HG03159 (cell line): ENCODE measurements around the gene NUP35.
A peak's percentile ranks its signal among the peaks of the same experiment; 100 is the strongest.

Source experiments
- ATAC-seq: cut with Tn5 transposase; IDR thresholded peaks from one replicate; pipeline ENCODE4 v1.9.1; 2021; ENCODE audit warnings: mild to moderate bottlenecking, moderate library complexity; ENCODE audit not compliant: unreplicated experiment

The NUP35 gene

GRCh38 chr2:183124222-183124956 lies at the start of gene NUP35:
TSS of gene NUP35 (plus strand) at chr2:183124443. CDS start at chr2:183124458, 15 bp downstream.
- peak; percentile 89 for ATAC-seq

GRCh38 chr2:183078163-183078463 lies 46.1 kb upstream of the NUP35 start:
- peak; percentile 31 for ATAC-seq

GRCh38 chr2:183078464-183079138 lies 45.6 kb upstream of the NUP35 start, which contains the start of gene DUSP19:
TSS of gene DUSP19 (plus strand) at chr2:183078747. CDS start at chr2:183078934, 187 bp downstream.
- peak; percentile 81 for ATAC-seq

DNA sequence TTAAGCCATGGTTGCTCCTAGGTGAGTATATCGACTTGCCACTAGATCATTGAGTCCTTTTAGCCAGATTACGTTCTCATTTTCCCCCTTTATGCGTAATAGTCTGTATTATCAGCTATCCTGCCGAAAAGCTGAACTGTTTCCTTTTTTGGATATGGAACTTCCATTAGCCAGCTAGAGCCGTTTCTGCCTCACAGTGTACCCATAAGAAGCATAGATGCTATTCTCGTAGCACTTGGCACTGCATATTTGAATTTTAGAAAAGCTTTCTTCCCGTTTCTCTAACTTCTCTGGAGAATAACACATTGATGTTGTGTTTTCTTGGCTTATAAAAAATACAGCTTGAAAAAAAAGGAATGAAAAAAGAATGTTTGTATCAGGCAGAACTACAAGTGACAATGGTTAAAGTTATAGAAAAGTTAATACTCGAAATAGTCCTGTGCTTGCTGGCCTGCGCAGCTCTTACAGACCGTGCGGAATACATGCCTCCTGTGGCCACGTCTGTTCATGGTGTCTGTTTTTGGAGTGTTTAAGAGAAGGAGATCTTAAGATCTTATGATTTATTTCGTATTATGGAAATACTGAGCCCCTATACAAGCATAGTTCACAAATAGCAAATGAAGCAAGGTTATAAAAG lies 45.0 kb upstream of the NUP35 start:
- peak; percentile 40 for ATAC-seq

DNA sequence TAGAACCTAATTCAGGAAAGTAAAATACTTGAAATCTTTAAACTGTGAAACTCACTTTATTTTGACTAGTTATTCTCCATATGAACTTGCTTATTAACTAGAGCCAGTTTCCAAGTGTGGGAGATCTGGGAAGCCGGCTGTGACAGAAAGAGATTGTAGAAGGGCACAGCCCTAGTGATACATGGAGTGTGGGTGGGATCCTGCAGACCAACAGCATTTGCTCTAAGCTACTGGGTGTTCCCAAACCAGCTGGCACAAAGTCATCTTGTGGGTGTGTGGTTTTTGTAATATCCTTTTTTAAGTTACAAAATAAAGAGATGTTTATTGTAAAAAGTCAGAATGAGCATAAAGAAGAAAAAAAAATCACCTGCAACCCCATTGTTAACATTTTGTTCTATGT lies 42.3 kb upstream of the NUP35 start:
- ATAC-seq, result no peak

DNA sequence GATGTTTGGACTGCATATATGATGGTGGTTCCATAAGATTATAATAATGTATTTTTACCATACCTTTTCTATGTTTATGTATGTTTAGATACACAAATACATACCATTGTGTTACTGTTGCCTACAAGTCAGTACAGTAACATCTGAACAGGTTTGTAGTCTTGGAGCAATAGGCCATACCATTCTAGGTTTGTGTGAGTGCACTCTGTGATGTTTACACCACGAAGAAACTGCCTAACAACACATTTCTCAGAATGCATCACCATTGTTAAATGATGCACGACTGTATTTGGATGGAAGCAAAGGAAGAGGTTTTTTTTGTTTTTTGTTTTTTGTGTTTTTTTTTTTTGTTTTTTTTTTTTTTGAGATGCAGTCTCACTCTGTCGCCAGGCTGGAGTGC lies 36.2 kb upstream of the NUP35 start:
- peak; percentile 58 for ATAC-seq

- peak; percentile 41 for ATAC-seq
Observed at GRCh38 chr2:183089192-183089851, 34.9 kb upstream of the NUP35 start.

- no peak for ATAC-seq
Observed at GRCh38 chr2:183091318-183091953, 32.8 kb upstream of the NUP35 start.

DNA sequence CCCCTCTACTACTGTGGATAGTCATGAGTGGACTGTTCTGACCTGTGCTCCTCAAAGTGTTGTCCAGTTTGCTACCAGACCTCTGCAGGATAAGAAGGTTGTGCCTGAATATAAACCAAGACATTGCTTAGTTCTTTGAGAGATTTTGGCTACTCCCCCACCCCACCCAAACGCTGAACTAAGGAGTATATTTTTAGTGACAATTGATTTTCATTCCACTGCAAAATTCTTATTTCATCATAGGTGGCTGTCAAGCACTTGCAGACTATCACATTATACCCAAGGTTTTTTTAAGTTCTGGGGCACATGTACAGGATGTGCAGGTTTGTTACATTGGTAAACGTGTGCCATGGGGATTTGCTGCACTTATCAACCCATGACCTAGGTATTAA lies 32.3 kb upstream of the NUP35 start:
- ATAC-seq, result no peak

- ATAC-seq, result peak; percentile 82
Observed at GRCh38 chr2:183093857-183094657, 30.2 kb upstream of the NUP35 start.

- no peak for ATAC-seq
Observed at GRCh38 chr2:183105402-183106134, 18.7 kb upstream of the NUP35 start.

- ATAC-seq, result no peak
Observed at GRCh38 chr2:183112577-183112976, 11.7 kb upstream of the NUP35 start.

DNA sequence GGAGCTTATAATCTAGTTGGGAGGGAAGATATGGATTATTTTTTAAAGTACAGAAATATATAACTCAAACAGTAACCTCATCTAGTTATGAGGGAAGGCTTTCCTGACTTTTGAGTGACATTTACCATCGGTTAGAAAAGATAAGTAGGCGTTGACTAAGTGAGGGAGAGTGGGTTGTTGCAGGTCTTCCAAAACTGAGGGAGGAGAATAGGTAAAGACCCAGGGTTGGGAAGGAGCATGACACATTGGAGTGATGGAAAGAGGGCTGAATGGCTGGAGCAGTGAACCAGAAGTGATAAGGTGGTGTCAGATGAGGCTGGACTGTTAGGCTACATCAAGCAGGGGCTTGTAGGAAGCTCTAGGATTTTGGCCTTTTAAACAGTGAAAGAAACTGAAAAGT lies 10.6 kb upstream of the NUP35 start:
- no peak for ATAC-seq

GRCh38 chr2:183117226-183117625 lies 7.0 kb upstream of the NUP35 start:
- ATAC-seq, result no peak

DNA sequence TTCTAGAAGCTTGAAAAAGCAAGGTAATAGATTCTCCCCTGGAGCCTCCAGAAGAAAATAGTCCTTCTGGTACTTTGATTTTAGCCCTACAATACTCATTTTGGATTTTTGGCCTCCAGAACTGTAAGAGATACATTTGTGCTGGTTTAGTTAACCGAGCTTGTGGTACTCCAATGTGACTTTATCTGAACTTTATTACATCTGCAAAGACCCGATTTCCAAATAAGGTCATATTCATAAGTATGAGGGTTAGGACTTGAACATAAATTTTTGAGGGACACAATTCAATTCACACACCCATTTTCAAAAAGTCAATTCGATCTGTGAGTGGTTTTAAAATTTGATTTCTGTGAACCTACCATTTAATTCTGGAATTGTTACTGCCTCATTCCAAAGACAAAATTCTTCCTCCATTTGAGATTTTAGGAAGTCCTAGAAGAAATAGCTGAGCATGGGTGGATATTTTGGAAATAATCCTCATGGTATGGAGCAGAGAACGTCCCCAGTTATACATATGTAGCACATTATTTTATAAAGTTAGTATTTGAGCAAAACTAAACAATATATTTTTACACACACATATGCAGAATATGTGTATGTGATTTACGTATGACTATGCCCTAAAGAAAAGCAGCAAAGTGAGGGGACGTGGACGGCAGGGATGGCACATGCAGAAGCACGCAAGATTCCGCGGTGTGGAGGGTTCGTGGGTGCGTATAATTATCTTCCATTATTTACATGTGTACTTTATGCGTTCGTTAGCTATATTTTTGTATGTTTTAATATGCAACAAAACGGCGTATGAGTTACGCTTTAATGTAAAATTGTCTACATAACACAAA lies 905 bp upstream of the NUP35 start:
- ATAC-seq, result no peak

DNA sequence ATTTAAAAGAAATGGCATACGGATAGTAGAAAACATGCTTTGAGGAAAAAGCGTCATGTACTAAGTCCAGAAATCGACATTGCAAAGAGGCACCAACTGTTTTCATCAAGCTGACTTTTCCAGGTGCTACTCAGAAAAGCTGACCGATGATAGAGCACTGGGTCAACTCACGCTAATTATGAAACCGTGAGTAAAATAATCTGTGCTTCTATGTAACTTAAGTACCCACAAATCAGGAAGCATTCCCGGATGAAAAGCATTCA lies 353 bp upstream of the NUP35 start:
- ATAC-seq, result peak; percentile 39

DNA sequence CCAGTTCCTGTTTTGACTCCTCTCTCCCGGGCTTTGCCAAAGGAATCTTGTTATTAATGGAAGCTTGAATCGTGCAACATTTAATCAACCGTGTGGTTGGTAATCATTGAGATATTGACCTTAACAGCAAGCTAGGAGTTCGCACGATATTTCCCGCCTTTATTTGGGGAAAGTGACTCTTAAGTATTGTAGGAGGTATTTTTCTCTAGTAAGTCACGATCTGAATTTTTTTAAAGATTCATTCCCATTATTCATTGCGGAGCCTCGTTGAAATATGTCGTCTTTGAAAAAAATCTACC lies 663 bp downstream of the NUP35 start:
- ATAC-seq, result no peak

GRCh38 chr2:183125659-183126341 lies 1.6 kb downstream of the NUP35 start:
- no peak for ATAC-seq

DNA sequence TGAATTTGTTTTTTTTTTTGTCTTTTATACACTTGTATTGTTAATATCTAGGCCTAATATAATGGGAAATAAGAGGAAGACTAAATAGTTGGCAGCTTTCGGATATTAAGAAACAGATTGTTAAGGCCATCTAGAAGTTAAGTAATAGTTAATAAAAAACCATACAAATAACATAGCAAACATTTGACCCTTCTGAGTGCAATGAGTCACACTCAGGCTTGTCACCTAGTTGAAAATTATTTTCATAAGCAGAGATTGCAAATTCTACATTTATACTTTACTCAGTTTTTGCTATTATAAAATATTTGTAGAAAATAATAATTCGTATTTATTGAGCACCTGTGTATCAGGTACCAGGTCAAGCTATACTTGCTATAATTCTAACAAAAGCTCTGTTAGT lies 2.4 kb downstream of the NUP35 start:
- no peak for ATAC-seq
